Activated CD4-positive, alpha-beta T cell treated with anti-CD3 and anti-CD28 coated beads for 24 hours (primary cell): ENCODE data around the gene RIPK4.

Source experiments
- DNase-seq, 2 donors: peaks; one replicate each; pipeline ENCODE4 v3.0.0-alpha.2; 2020; ENCODE audit warnings: low read depth in 2 of 2

The RIPK4 gene

GRCh38 chr21:41691205-41692184, 75.4 kb downstream of the RIPK4 start:
- DNase-seq: no peak
